ENCODE data around the gene RABGAP1L. TPM values are rescaled to one million over a fixed set of nuclear protein-coding genes. Genes with fewer than 3 reads are reported as not detected.
A peak's percentile ranks its signal among the peaks of the same experiment; 100 is the strongest.

Gene RABGAP1L
- total and polyA plus RNA-seq, 2 of the 8 experiments (the other 6 are each of a cell fraction or from before 2014, with no cell fraction given) = 33.3 to 156 TPM

DNA sequence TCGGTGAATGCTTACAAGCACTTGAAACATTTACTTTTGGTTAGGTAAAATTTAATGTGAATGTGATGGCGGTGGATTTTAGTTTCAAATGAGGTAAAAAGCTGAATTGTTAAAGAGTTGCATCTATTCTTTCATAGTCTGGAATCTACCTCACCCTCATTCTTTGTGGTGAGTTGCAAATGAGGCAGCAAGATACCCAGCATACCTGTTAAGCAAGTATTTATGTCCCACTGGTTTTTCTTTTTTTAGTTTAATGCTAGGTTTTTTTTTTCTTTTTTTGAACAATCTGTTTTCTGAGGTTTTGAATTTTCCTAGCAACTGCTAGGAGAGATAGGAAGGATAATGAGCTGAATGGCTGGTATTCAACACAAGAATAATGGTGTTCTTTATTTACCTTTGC lies 712.6 kb downstream of the RABGAP1L start:
- CTCF ChIA-PET (ENCODE audit: partially characterized antibody) = interaction anchor here (1.6 kb wide), 1 partner anchor 113 kb away, joined by 3 read pairs; no protein-coding TSS in a partner anchor
- 5% methylated on average over 2 of the region's 2 CpGs; no CpG with 5 or more reads in 1 of the 2 experiments for WGBS, 2 experiments (ENCODE audit: extremely low coverage in 1 of 2, insufficient coverage in 1 of 2, insufficient read length in 1 of 2, insufficient replicate concordance in 2 of 2, low coverage in 1 of 2, low lambda C conversion rate in 2 of 2, missing lambda C conversion rate in 1 of 2)
- Histone ChIP-seq H3K18ac (ENCODE audit: extremely low read depth, low read length) (no peak overlapping the region; the same call in 1 of the 2 replicates), H4K20me1 (replicated peaks in 1 of 2; ENCODE audit: control insufficient read depth in 1 of 2, insufficient read depth in 2 of 2, low read length in 2 of 2) (no peaks in the 10 kb centered on the region), H3K4me2 (ENCODE audit: insufficient read depth in 1 of 2, low read depth in 2 of 2, low read length in 2 of 2) (peak overlapping the region; percentile 43 to 50), H3K9me3 (ENCODE audit: insufficient read depth in 2 of 2, low read depth in 1 of 2, low read length in 1 of 2) (no peaks in the 10 kb centered on the region), H3K36me3 (ENCODE audit: control insufficient read depth in 2 of 4, insufficient read depth in 4 of 4, low read length in 3 of 4) (peaks cover 0 to 11% (median 0%) of the 10 kb centered on the region in 4 experiments; a peak in 1 of 8 replicates), H4K91ac (replicated peaks; ENCODE audit: insufficient read length, low read length) (no peak overlapping the region), H3K4me1 (replicated peaks in 1 of 4; ENCODE audit: control insufficient read depth in 3 of 4, insufficient read depth in 4 of 4, low read length in 3 of 4) (peaks cover 0 to 17% (median 10%) of the 10 kb centered on the region in 4 experiments; a peak in 4 of 7 replicates), H2BK5ac (ENCODE audit: low read depth, low read length) (no peak overlapping the region; the same call in 1 of the 2 replicates), H3K79me1 (ENCODE audit: low read depth, low read length) (no peaks in the 10 kb centered on the region), H3K23ac (ENCODE audit: insufficient read length) (no peak overlapping the region), H2BK120ac (replicated peaks; ENCODE audit: low read depth, low read length) (no peak overlapping the region), H2BK15ac (ENCODE audit: low read length) (no peak overlapping the region), H3K27ac (ENCODE audit: low read depth, low read length) (peak overlapping the region; percentile 38; the same call in 1 of the 2 replicates), H3K9ac (replicated peaks in 1 of 4; ENCODE audit: extremely low read depth in 1 of 4, low read depth in 3 of 4, low read length in 3 of 4) (no peak overlapping the region), H3K4ac (replicated peaks; ENCODE audit: insufficient read length, low read depth, low read length) (no peak overlapping the region), H4K5ac (ENCODE audit: insufficient read length, low read depth, low read length) (peak overlapping the region; percentile 100), H3K14ac (ENCODE audit: insufficient read length) (no peak overlapping the region), H2AK5ac (ENCODE audit: low read depth, low read length) (no peak overlapping the region), H2AFZ (ENCODE audit: low read length) (no peak overlapping the region), H3K27me3 (replicated peaks in 1 of 4; ENCODE audit: control insufficient read depth in 3 of 4, extremely low read depth in 1 of 4, insufficient read depth in 3 of 4, low read length in 3 of 4) (no peaks in the 10 kb centered on the region), H3K4me3 (ENCODE audit: extremely low read depth in 1 of 4, insufficient read depth in 2 of 4, low read depth in 3 of 4, low read length in 4 of 4) (peak overlapping the region in 1 of 4 experiments; percentile 39; a peak in 1 of 8 replicates), H3K23me2 (ENCODE audit: low read depth, low read length) (no peaks in the 10 kb centered on the region; the same call in 1 of the 2 replicates), H4K8ac (ENCODE audit: extremely low read depth, insufficient read depth, low read length) (no peak overlapping the region), H3K79me2 (ENCODE audit: control insufficient read depth in 1 of 2, insufficient read depth in 2 of 2, low read length in 2 of 2) (peaks cover 0 to 25% of the 10 kb centered on the region in 2 experiments; a peak in 3 of 4 replicates), H3K56ac (replicated peaks; ENCODE audit: insufficient read length, low read depth, low read length) (no peak overlapping the region), H2BK12ac (ENCODE audit: low read depth, low read length) (no peak overlapping the region), H2BK20ac (ENCODE audit: low read length) (no peak overlapping the region)
- POLR2A ChIA-PET (ENCODE audit: partially characterized antibody) = interaction anchor here (0.7 to 2.7 kb wide), 10 partner anchors 9 to 127 kb away, joined by 3 to 9 read pairs (median 4); partner anchors contain the start of gene CACYBP
- no peak for DNase-seq (ENCODE audit: low read depth in 1 of 2, low spot score in 2 of 2)
- peak; percentile 52 for FAIRE-seq
- TF ChIP-seq MAX (IDR thresholded peaks at IDR 0.05) (no peak), TBP (IDR thresholded peaks at IDR 0.05; ENCODE audit: low read depth, low read length) (0 out of 2 replicates have a peak, but pooled peaks have one; percentile 15), SIN3A (conservative IDR thresholded peaks at IDR 0.05 in 1 of 2, IDR thresholded peaks at IDR 0.05 in 1 of 2; ENCODE audit: low read depth in 1 of 2, low read length in 2 of 2) (no peak), GABPA (IDR thresholded peaks at IDR 0.05; ENCODE audit: borderline replicate concordance, insufficient read depth, low read length) (no peak), RXRA (IDR thresholded peaks at IDR 0.05; ENCODE audit: insufficient read depth, low read depth, low read length) (no peak), E2F6 (IDR thresholded peaks at IDR 0.05) (no peak), MAFK (IDR thresholded peaks at IDR 0.05; ENCODE audit: low read depth, low read length) (no peak)
- TF ChIP-seq, protein P1, sequence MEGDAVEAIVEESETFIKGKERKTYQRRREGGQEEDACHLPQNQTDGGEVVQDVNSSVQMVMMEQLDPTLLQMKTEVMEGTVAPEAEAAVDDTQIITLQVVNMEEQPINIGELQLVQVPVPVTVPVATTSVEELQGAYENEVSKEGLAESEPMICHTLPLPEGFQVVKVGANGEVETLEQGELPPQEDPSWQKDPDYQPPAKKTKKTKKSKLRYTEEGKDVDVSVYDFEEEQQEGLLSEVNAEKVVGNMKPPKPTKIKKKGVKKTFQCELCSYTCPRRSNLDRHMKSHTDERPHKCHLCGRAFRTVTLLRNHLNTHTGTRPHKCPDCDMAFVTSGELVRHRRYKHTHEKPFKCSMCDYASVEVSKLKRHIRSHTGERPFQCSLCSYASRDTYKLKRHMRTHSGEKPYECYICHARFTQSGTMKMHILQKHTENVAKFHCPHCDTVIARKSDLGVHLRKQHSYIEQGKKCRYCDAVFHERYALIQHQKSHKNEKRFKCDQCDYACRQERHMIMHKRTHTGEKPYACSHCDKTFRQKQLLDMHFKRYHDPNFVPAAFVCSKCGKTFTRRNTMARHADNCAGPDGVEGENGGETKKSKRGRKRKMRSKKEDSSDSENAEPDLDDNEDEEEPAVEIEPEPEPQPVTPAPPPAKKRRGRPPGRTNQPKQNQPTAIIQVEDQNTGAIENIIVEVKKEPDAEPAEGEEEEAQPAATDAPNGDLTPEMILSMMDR (IDR thresholded peaks at IDR 0.05; ENCODE audit: control extremely low read depth in 1 of 3, insufficient read depth in 1 of 3, low read depth in 1 of 3, low read length in 3 of 3) = no peak

Measured in H1 (cell line).